HEK293 (cell line): Measurements from ENCODE around the gene LMLN.

Source experiments
- BCL11A ChIP-seq: fragments of 450-650 bp; formaldehyde crosslinking; IDR thresholded peaks from 2 replicates; pipeline ENCODE4 v1.5.1; 2016; ENCODE audit warnings: low read depth, missing biosample characterization, missing genetic modification characterization
- GFI1B ChIP-seq: fragments of 450-650 bp; formaldehyde crosslinking; IDR thresholded peaks from 2 replicates; pipeline ENCODE4 v1.5.1; 2016; ENCODE audit warnings: missing biosample characterization, missing genetic modification characterization
- MEIS1 ChIP-seq: sonication (generic); formaldehyde crosslinking; IDR thresholded peaks from 2 replicates; pipeline ENCODE4 v1.8.1; 2022; ENCODE audit warnings: missing genetic modification reagents, mild to moderate bottlenecking, borderline replicate concordance
- MZF1 ChIP-seq: fragments of 450-650 bp; formaldehyde crosslinking; IDR thresholded peaks from 2 replicates; pipeline ENCODE4 v1.5.1; 2017; ENCODE audit warnings: missing biosample characterization, missing genetic modification characterization, borderline replicate concordance
- ZBTB1 ChIP-seq: fragments of 450-650 bp; formaldehyde crosslinking; IDR thresholded peaks from 2 replicates; pipeline ENCODE4 v1.5.1; 2016; ENCODE audit warnings: missing biosample characterization, missing genetic modification characterization
- ZBTB7A ChIP-seq: fragments of 450-650 bp; formaldehyde crosslinking; IDR thresholded peaks from 2 replicates; pipeline ENCODE4 v1.5.1; 2016; ENCODE audit warnings: low read depth, missing biosample characterization, missing genetic modification characterization
- ZFP41 ChIP-seq: fragments of 450-650 bp; formaldehyde crosslinking; IDR thresholded peaks from 2 replicates; pipeline ENCODE4 v1.5.1; 2016; ENCODE audit warnings: missing biosample characterization, missing genetic modification characterization, borderline replicate concordance
- ZNF112 ChIP-seq: fragments of 450-650 bp; formaldehyde crosslinking; IDR thresholded peaks from 2 replicates; pipeline ENCODE4 v1.5.0; 2017; ENCODE audit warnings: missing biosample characterization, missing genetic modification characterization
- ZNF121 ChIP-seq: fragments of 450-650 bp; formaldehyde crosslinking; IDR thresholded peaks from 2 replicates; pipeline ENCODE4 v1.5.1; 2016; ENCODE audit warnings: missing biosample characterization, missing genetic modification characterization
- ZNF202 ChIP-seq: fragments of 450-650 bp; formaldehyde crosslinking; IDR thresholded peaks from 2 replicates; pipeline ENCODE4 v1.5.1; 2016; ENCODE audit warnings: missing biosample characterization, missing genetic modification characterization, borderline replicate concordance
- ZNF223 ChIP-seq: fragments of 450-650 bp; formaldehyde crosslinking; IDR thresholded peaks from 2 replicates; pipeline ENCODE4 v1.5.1; 2016; ENCODE audit warnings: missing biosample characterization, missing genetic modification characterization
- ZNF248 ChIP-seq: fragments of 450-650 bp; formaldehyde crosslinking; IDR thresholded peaks from 2 replicates; pipeline ENCODE4 v1.5.1; 2017; ENCODE audit warnings: missing biosample characterization, missing genetic modification characterization
- ZNF350 ChIP-seq: fragments of 450-650 bp; formaldehyde crosslinking; IDR thresholded peaks from 2 replicates; pipeline ENCODE4 v1.5.0; 2017; ENCODE audit warnings: missing biosample characterization, mild to moderate bottlenecking, missing genetic modification characterization
- ZNF423 ChIP-seq: fragments of 450-650 bp; formaldehyde crosslinking; IDR thresholded peaks from 2 replicates; pipeline ENCODE4 v1.5.1; 2016; ENCODE audit warnings: missing biosample characterization, missing genetic modification characterization
- ZNF433 ChIP-seq: fragments of 450-650 bp; formaldehyde crosslinking; IDR thresholded peaks from 2 replicates; pipeline ENCODE4 v1.5.1; 2016; ENCODE audit warnings: missing biosample characterization, missing genetic modification characterization, low read depth
- ZNF48 ChIP-seq: fragments of 450-650 bp; formaldehyde crosslinking; IDR thresholded peaks from 2 replicates; pipeline ENCODE4 v1.5.1; 2016; ENCODE audit warnings: missing biosample characterization, missing genetic modification characterization
- ZNF501 ChIP-seq: fragments of 450-650 bp; formaldehyde crosslinking; IDR thresholded peaks from 2 replicates; pipeline ENCODE4 v1.5.1; 2016; ENCODE audit warnings: missing biosample characterization, missing genetic modification characterization
- ZNF549 ChIP-seq: fragments of 450-650 bp; IDR thresholded peaks from 2 replicates; pipeline ENCODE4 v1.5.1; 2018; ENCODE audit warnings: missing biosample characterization, missing genetic modification characterization, mild to moderate bottlenecking, inconsistent platforms, moderate library complexity
- ZNF560 ChIP-seq: fragments of 450-650 bp; formaldehyde crosslinking; IDR thresholded peaks from 2 replicates; pipeline ENCODE4 v1.5.1; 2017; ENCODE audit warnings: missing biosample characterization, missing genetic modification characterization, borderline replicate concordance
- ZNF571 ChIP-seq: fragments of 450-650 bp; formaldehyde crosslinking; IDR thresholded peaks from 2 replicates; pipeline ENCODE4 v1.5.0; 2017; ENCODE audit warnings: missing biosample characterization, missing genetic modification characterization
- ZNF610 ChIP-seq: fragments of 450-650 bp; formaldehyde crosslinking; IDR thresholded peaks from 2 replicates; pipeline ENCODE4 v1.5.1; 2016; ENCODE audit warnings: missing biosample characterization, missing genetic modification characterization, borderline replicate concordance
- ZNF626 ChIP-seq: fragments of 450-650 bp; sonication (Bioruptor Pico); formaldehyde crosslinking; IDR thresholded peaks from 2 replicates; pipeline ENCODE4 v1.5.1; 2018; ENCODE audit warnings: missing biosample characterization, missing genetic modification characterization, inconsistent platforms
- TF ChIP-seq, protein P1 (sequence below): fragments of 450-650 bp; IDR thresholded peaks from 2 replicates; pipeline ENCODE4 v1.5.1; 2018; ENCODE audit warnings: missing biosample characterization, missing genetic modification characterization
- TF ChIP-seq, protein P2 (sequence below): fragments of 450-650 bp; formaldehyde crosslinking; IDR thresholded peaks from 2 replicates; pipeline ENCODE4 v1.5.1; 2017; ENCODE audit warnings: missing biosample characterization, missing genetic modification characterization
- TF ChIP-seq, protein P3 (sequence below): fragments of 450-650 bp; formaldehyde crosslinking; IDR thresholded peaks from 2 replicates; pipeline ENCODE4 v1.5.1; 2016; ENCODE audit warnings: missing biosample characterization, missing genetic modification characterization
- TF ChIP-seq, protein P4 (sequence below): fragments of 450-650 bp; formaldehyde crosslinking; IDR thresholded peaks from 2 replicates; pipeline ENCODE4 v1.5.1; 2016; ENCODE audit warnings: missing biosample characterization, missing genetic modification characterization, borderline replicate concordance
- TF ChIP-seq, protein P5 (sequence below): fragments of 450-650 bp; IDR thresholded peaks from 2 replicates; pipeline ENCODE4 v1.5.1; 2018; ENCODE audit warnings: missing biosample characterization, mild to moderate bottlenecking, missing genetic modification characterization
- TF ChIP-seq, protein P6 (sequence below): fragments of 450-650 bp; formaldehyde crosslinking; IDR thresholded peaks from 2 replicates; pipeline ENCODE4 v1.5.1; 2016; ENCODE audit warnings: missing biosample characterization, missing genetic modification characterization, low read depth

The LMLN gene

DNA sequence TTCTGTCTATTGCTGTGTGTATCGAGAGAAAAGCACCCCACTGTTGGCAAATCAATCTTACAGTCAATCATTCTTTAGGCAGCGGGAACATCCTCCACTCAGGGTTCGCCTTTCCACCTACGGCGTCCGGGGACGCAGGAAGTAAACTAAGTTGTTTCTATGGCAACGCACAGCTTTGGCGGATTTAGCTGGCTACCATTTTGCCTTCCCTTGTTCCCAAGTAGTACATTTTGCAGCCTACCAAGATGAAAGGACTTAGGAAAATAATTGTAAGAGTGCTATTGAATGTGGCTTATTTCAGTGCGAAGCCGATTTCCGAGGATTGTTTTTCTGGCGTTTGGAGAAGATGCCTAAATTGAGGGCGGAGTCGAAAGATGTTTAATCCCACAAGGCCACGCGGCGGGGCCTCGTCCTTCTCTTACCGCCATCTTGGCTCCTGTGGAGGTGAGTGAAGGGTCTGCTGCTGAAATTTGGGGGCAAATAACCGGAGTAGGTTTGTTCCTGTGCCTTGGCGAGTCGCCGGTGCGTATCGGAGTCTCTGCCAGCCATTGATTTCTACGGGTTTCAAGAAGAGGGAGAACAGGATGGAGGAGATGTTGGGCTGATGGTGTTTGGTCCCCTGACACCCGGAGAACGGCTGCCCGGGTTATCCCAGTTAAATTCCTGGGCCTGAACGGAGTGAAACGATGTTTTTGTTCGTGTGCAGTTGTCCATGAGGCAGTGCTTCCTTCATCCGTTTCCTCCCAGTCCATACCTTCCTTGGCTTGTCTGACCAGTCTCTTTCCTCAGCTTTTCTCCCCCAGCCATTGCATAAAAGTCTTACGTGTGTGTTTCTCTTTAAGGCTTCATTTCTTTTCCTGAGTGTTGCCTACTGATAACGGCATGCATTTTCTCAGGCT, 10.0 kb upstream of the LMLN start, which contains the start of gene RPL35A (continued):
- TF ChIP-seq, protein P1, sequence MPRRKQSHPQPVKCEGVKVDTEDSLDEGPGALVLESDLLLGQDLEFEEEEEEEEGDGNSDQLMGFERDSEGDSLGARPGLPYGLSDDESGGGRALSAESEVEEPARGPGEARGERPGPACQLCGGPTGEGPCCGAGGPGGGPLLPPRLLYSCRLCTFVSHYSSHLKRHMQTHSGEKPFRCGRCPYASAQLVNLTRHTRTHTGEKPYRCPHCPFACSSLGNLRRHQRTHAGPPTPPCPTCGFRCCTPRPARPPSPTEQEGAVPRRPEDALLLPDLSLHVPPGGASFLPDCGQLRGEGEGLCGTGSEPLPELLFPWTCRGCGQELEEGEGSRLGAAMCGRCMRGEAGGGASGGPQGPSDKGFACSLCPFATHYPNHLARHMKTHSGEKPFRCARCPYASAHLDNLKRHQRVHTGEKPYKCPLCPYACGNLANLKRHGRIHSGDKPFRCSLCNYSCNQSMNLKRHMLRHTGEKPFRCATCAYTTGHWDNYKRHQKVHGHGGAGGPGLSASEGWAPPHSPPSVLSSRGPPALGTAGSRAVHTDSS = no peak
- TF ChIP-seq, protein P2, sequence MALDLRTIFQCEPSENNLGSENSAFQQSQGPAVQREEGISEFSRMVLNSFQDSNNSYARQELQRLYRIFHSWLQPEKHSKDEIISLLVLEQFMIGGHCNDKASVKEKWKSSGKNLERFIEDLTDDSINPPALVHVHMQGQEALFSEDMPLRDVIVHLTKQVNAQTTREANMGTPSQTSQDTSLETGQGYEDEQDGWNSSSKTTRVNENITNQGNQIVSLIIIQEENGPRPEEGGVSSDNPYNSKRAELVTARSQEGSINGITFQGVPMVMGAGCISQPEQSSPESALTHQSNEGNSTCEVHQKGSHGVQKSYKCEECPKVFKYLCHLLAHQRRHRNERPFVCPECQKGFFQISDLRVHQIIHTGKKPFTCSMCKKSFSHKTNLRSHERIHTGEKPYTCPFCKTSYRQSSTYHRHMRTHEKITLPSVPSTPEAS = no peak
- TF ChIP-seq ZNF433 (tag by site-specific recombination) (no peak), MEIS1 (CRISPR knock-in tag) (no peak), ZNF248 (no peak), ZNF423 (tag by site-specific recombination) (no peak), BCL11A (tag by site-specific recombination) (no peak), ZNF202 (no peak), ZNF626 (no peak), ZNF610 (tag by site-specific recombination) (no peak), MZF1 (tag by site-specific recombination) (no peak), ZNF112 (tag by site-specific recombination) (no peak), ZNF501 (tag by site-specific recombination) (no peak; the same call in 1 of the 2 replicates), ZNF350 (tag by site-specific recombination) (no peak), ZNF48 (tag by site-specific recombination) (no peak), GFI1B (tag by site-specific recombination) (no peak), ZNF121 (tag by site-specific recombination) (no peak), ZBTB1 (no peak), ZFP41 (no peak), ZNF571 (tag by site-specific recombination) (no peak), ZNF223 (tag by site-specific recombination) (no peak), ZNF549 (no peak), ZBTB7A (tag by site-specific recombination) (no peak), ZNF560 (tag by site-specific recombination) (no peak)
- TF ChIP-seq, protein P3, sequence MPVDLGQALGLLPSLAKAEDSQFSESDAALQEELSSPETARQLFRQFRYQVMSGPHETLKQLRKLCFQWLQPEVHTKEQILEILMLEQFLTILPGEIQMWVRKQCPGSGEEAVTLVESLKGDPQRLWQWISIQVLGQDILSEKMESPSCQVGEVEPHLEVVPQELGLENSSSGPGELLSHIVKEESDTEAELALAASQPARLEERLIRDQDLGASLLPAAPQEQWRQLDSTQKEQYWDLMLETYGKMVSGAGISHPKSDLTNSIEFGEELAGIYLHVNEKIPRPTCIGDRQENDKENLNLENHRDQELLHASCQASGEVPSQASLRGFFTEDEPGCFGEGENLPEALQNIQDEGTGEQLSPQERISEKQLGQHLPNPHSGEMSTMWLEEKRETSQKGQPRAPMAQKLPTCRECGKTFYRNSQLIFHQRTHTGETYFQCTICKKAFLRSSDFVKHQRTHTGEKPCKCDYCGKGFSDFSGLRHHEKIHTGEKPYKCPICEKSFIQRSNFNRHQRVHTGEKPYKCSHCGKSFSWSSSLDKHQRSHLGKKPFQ (tag by site-specific recombination) = no peak
- TF ChIP-seq, protein P4, sequence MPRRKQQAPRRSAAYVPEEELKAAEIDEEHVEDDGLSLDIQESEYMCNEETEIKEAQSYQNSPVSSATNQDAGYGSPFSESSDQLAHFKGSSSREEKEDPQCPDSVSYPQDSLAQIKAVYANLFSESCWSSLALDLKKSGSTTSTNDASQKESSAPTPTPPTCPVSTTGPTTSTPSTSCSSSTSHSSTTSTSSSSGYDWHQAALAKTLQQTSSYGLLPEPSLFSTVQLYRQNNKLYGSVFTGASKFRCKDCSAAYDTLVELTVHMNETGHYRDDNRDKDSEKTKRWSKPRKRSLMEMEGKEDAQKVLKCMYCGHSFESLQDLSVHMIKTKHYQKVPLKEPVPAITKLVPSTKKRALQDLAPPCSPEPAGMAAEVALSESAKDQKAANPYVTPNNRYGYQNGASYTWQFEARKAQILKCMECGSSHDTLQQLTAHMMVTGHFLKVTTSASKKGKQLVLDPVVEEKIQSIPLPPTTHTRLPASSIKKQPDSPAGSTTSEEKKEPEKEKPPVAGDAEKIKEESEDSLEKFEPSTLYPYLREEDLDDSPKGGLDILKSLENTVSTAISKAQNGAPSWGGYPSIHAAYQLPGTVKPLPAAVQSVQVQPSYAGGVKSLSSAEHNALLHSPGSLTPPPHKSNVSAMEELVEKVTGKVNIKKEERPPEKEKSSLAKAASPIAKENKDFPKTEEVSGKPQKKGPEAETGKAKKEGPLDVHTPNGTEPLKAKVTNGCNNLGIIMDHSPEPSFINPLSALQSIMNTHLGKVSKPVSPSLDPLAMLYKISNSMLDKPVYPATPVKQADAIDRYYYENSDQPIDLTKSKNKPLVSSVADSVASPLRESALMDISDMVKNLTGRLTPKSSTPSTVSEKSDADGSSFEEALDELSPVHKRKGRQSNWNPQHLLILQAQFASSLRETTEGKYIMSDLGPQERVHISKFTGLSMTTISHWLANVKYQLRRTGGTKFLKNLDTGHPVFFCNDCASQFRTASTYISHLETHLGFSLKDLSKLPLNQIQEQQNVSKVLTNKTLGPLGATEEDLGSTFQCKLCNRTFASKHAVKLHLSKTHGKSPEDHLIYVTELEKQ (tag by site-specific recombination) = no peak; the same call in 1 of the 2 replicates
- TF ChIP-seq, protein P5, sequence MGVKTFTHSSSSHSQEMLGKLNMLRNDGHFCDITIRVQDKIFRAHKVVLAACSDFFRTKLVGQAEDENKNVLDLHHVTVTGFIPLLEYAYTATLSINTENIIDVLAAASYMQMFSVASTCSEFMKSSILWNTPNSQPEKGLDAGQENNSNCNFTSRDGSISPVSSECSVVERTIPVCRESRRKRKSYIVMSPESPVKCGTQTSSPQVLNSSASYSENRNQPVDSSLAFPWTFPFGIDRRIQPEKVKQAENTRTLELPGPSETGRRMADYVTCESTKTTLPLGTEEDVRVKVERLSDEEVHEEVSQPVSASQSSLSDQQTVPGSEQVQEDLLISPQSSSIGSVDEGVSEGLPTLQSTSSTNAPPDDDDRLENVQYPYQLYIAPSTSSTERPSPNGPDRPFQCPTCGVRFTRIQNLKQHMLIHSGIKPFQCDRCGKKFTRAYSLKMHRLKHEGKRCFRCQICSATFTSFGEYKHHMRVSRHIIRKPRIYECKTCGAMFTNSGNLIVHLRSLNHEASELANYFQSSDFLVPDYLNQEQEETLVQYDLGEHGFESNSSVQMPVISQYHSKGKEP (tag by site-specific recombination) = no peak
- TF ChIP-seq, protein P6, sequence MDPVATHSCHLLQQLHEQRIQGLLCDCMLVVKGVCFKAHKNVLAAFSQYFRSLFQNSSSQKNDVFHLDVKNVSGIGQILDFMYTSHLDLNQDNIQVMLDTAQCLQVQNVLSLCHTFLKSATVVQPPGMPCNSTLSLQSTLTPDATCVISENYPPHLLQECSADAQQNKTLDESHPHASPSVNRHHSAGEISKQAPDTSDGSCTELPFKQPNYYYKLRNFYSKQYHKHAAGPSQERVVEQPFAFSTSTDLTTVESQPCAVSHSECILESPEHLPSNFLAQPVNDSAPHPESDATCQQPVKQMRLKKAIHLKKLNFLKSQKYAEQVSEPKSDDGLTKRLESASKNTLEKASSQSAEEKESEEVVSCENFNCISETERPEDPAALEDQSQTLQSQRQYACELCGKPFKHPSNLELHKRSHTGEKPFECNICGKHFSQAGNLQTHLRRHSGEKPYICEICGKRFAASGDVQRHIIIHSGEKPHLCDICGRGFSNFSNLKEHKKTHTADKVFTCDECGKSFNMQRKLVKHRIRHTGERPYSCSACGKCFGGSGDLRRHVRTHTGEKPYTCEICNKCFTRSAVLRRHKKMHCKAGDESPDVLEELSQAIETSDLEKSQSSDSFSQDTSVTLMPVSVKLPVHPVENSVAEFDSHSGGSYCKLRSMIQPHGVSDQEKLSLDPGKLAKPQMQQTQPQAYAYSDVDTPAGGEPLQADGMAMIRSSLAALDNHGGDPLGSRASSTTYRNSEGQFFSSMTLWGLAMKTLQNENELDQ = no peak
